ENCODE results near the gene ALG9. TPM values are rescaled to one million over a fixed set of nuclear protein-coding genes. Genes with fewer than 3 reads are reported as not detected.

Gene ALG9
- total and polyA plus RNA-seq, 2 donors (not counting 1 experiment from before 2014, with no cell fraction given): 30.9 to 43.8 TPM

GRCh38 chr11:111913997-111914396 is 42.6 kb upstream of the ALG9 start:
- Histone ChIP-seq H3K4me1 (ENCODE audit: control insufficient read depth, extremely low read depth, insufficient read depth, low read length) (peaks cover 16% of the 10 kb centered on the region), H3K4me2 (ENCODE audit: extremely low read depth, insufficient read depth, low read length) (peak overlapping the region; percentile 64), H3K79me2 (ENCODE audit: control insufficient read depth, insufficient read depth, low read length) (no peaks in the 10 kb centered on the region), H4K20me1 (ENCODE audit: control insufficient read depth, extremely low read depth, insufficient read depth, low read length) (no peaks in the 10 kb centered on the region), H3K9me3 (ENCODE audit: control insufficient read depth, insufficient read depth, low read depth, low read length) (no peaks in the 10 kb centered on the region), H3K4me3 (replicated peaks in 1 of 4; ENCODE audit: control extremely low read depth in 1 of 4, insufficient read depth in 1 of 4, low read depth in 3 of 4, low read length in 4 of 4) (peak overlapping the region in 1 of 4 experiments; percentile 64), H3K36me3 (ENCODE audit: control insufficient read depth, insufficient read depth, low read length) (no peaks in the 10 kb centered on the region), H3K9ac (ENCODE audit: insufficient read depth, low read length) (peak overlapping the region; percentile 65), H3K27ac (ENCODE audit: insufficient read depth, low read length) (peak overlapping the region; percentile 65), H3K27me3 (ENCODE audit: control insufficient read depth, insufficient read depth, low read length) (no peaks in the 10 kb centered on the region), H2AFZ (ENCODE audit: low read length) (peak overlapping the region; percentile 55)
- DNase-seq (ENCODE audit: low read depth in 2 of 2): peak; percentile 66 to 72
- no peak for TF ChIP-seq EZH2 (IDR thresholded peaks at IDR 0.05; ENCODE audit: low read length, missing control alignments)
- TF ChIP-seq CTCF (conservative IDR thresholded peaks at IDR 0.05 in 1 of 2, IDR thresholded peaks at IDR 0.05 in 1 of 2; ENCODE audit: low read depth in 1 of 2, low read length in 2 of 2): no peak

- DNase-seq (ENCODE audit: low read depth in 2 of 2): no peak
- Histone ChIP-seq H3K4me3 (replicated peaks in 1 of 4; ENCODE audit: control extremely low read depth in 1 of 4, insufficient read depth in 1 of 4, low read depth in 3 of 4, low read length in 4 of 4) (peak overlapping the region in 3 of 4 experiments; percentile 9 to 64 (median 11)), H3K4me1 (ENCODE audit: control insufficient read depth, extremely low read depth, insufficient read depth, low read length) (peaks cover 16% of the 10 kb centered on the region), H3K27ac (ENCODE audit: insufficient read depth, low read length) (peak overlapping the region; percentile 65), H3K9ac (ENCODE audit: insufficient read depth, low read length) (peak overlapping the region; percentile 65), H3K9me3 (ENCODE audit: control insufficient read depth, insufficient read depth, low read depth, low read length) (no peaks in the 10 kb centered on the region), H3K27me3 (ENCODE audit: control insufficient read depth, insufficient read depth, low read length) (no peaks in the 10 kb centered on the region), H4K20me1 (ENCODE audit: control insufficient read depth, extremely low read depth, insufficient read depth, low read length) (no peaks in the 10 kb centered on the region), H3K79me2 (ENCODE audit: control insufficient read depth, insufficient read depth, low read length) (no peaks in the 10 kb centered on the region), H3K4me2 (ENCODE audit: extremely low read depth, insufficient read depth, low read length) (peak overlapping the region; percentile 64), H3K36me3 (ENCODE audit: control insufficient read depth, insufficient read depth, low read length) (no peaks in the 10 kb centered on the region), H2AFZ (ENCODE audit: low read length) (peak overlapping the region; percentile 79)
- TF ChIP-seq CTCF (conservative IDR thresholded peaks at IDR 0.05 in 1 of 2, IDR thresholded peaks at IDR 0.05 in 1 of 2; ENCODE audit: low read depth in 1 of 2, low read length in 2 of 2) (no peak), EZH2 (IDR thresholded peaks at IDR 0.05; ENCODE audit: low read length, missing control alignments) (no peak)
Observed at GRCh38 chr11:111913031-111913861, 41.9 kb upstream of the ALG9 start.

GRCh38 chr11:111912535-111912934 is 41.2 kb upstream of the ALG9 start, which contains the start of gene HSPB2:
TSS of gene HSPB2 (plus strand) at chr11:111912734. CDS start at chr11:111912830, 96 bp downstream.
- H3K79me2 ChIP-seq (ENCODE audit: control insufficient read depth, insufficient read depth, low read length): no peaks in the 10 kb centered on the region
- no peaks in the 10 kb centered on the region for H3K9me3 ChIP-seq (ENCODE audit: control insufficient read depth, insufficient read depth, low read depth, low read length)
- peak within 1 kb of the TSS; percentile 64 for H3K4me2 ChIP-seq (ENCODE audit: extremely low read depth, insufficient read depth, low read length)
- H3K36me3 ChIP-seq (ENCODE audit: control insufficient read depth, insufficient read depth, low read length): no peaks in the 10 kb centered on the region
- no peak for DNase-seq (ENCODE audit: low read depth in 2 of 2)
- H3K4me3 ChIP-seq (replicated peaks in 1 of 4; ENCODE audit: control extremely low read depth in 1 of 4, insufficient read depth in 1 of 4, low read depth in 3 of 4, low read length in 4 of 4): peak within 1 kb of the TSS; percentile 5 to 64 (median 15)
- H2AFZ ChIP-seq (ENCODE audit: low read length): peak within 1 kb of the TSS; percentile 79
- H3K4me1 ChIP-seq (ENCODE audit: control insufficient read depth, extremely low read depth, insufficient read depth, low read length): peaks cover 16% of the 10 kb centered on the region
- no peaks in the 10 kb centered on the region for H4K20me1 ChIP-seq (ENCODE audit: control insufficient read depth, extremely low read depth, insufficient read depth, low read length)
- peak within 1 kb of the TSS; percentile 65 for H3K9ac ChIP-seq (ENCODE audit: insufficient read depth, low read length)
- no peaks in the 10 kb centered on the region for H3K27me3 ChIP-seq (ENCODE audit: control insufficient read depth, insufficient read depth, low read length)
- TF ChIP-seq EZH2 (IDR thresholded peaks at IDR 0.05; ENCODE audit: low read length, missing control alignments) (no peak), CTCF (conservative IDR thresholded peaks at IDR 0.05 in 1 of 2, IDR thresholded peaks at IDR 0.05 in 1 of 2; ENCODE audit: low read depth in 1 of 2, low read length in 2 of 2) (no peak)
- H3K27ac ChIP-seq (ENCODE audit: insufficient read depth, low read length): peak within 1 kb of the TSS; percentile 65
